Astrocyte of the cerebellum (primary cell): ENCODE data around the gene PLXNA2.
A peak's percentile ranks its signal among the peaks of the same experiment; 100 is the strongest.

ENCODE experiments used
- DNase-seq: peaks from one replicate; pipeline ENCODE4 v3.0.0-alpha.2; 2011; ENCODE audit warnings: low read depth
- H3K4me3 ChIP-seq: 2 replicates; pipeline ENCODE4 v1.5.1; 2011; ENCODE audit warnings: mild to moderate bottlenecking, low read depth, low read length, moderate library complexity
- CTCF ChIP-seq: IDR thresholded peaks from 2 replicates; pipeline ENCODE4 v1.5.1; 2012; ENCODE audit warnings: low read length, low read depth, moderate library complexity, mild to moderate bottlenecking; ENCODE audit errors: missing control alignments
- in situ Hi-C: cut with HindIII; loops from 2 replicates; pipeline ENCODE4 v1.10.0; 2017; ENCODE audit warnings: low sequenced_read_pairs

Gene PLXNA2

GRCh38 chr1:208028526-208028925 is 215.7 kb downstream of the PLXNA2 start:
- DNase-seq = no peak
- in situ Hi-C loops = loop anchor here (5.0 to 10.0 kb wide), 2 partner anchors 204 to 1166 kb away; no protein-coding TSS in a partner anchor
- H3K4me3 ChIP-seq = no peak overlapping the region
- TF ChIP-seq CTCF = no peak

GRCh38 chr1:208027861-208028260 is 216.3 kb downstream of the PLXNA2 start:
- in situ Hi-C loops = loop anchor here (5.0 to 10.0 kb wide), 2 partner anchors 204 to 1167 kb away; no protein-coding TSS in a partner anchor
- no peak for DNase-seq
- H3K4me3 ChIP-seq = no peak overlapping the region
- TF ChIP-seq CTCF = no peak

- no peak for DNase-seq
- TF ChIP-seq CTCF = no peak
- in situ Hi-C loops = loop anchor here (5.0 to 10.0 kb wide), 2 partner anchors 205 to 1168 kb away; no protein-coding TSS in a partner anchor
- no peak overlapping the region for H3K4me3 ChIP-seq
Measured at GRCh38 chr1:208026880-208027438, 217.2 kb downstream of the PLXNA2 start.

GRCh38 chr1:208025031-208025430 is 219.2 kb downstream of the PLXNA2 start:
- no peak for TF ChIP-seq CTCF
- in situ Hi-C loops = loop anchor here (5.0 to 10.0 kb wide), 2 partner anchors 207 to 1170 kb away; no protein-coding TSS in a partner anchor
- peak; percentile 83 for DNase-seq
- H3K4me3 ChIP-seq = no peak overlapping the region

GRCh38 chr1:208024406-208024805 is 219.8 kb downstream of the PLXNA2 start:
- TF ChIP-seq CTCF = no peak
- no peak for DNase-seq
- H3K4me3 ChIP-seq = no peak overlapping the region
- in situ Hi-C loops = loop anchor here (10.0 kb wide), 1 partner anchor 1170 kb away; no protein-coding TSS in a partner anchor

GRCh38 chr1:208019257-208019656 is 224.9 kb downstream of the PLXNA2 start:
- no peak for TF ChIP-seq CTCF
- DNase-seq = no peak
- no peak overlapping the region for H3K4me3 ChIP-seq
- in situ Hi-C loops = no loop called here
